ENCODE data around the gene KLHL9.

- TF ChIP-seq USF2 (IDR thresholded peaks at IDR 0.05; ENCODE audit: borderline replicate concordance, low read depth, low read length) (no peak), NFIC (IDR thresholded peaks at IDR 0.05; ENCODE audit: borderline replicate concordance) (no peak), EP300 (IDR thresholded peaks at IDR 0.05; ENCODE audit: borderline replicate concordance in 1 of 2, low read depth in 1 of 2, low read length in 1 of 2) (no peak)
- TF ChIP-seq, protein P1, sequence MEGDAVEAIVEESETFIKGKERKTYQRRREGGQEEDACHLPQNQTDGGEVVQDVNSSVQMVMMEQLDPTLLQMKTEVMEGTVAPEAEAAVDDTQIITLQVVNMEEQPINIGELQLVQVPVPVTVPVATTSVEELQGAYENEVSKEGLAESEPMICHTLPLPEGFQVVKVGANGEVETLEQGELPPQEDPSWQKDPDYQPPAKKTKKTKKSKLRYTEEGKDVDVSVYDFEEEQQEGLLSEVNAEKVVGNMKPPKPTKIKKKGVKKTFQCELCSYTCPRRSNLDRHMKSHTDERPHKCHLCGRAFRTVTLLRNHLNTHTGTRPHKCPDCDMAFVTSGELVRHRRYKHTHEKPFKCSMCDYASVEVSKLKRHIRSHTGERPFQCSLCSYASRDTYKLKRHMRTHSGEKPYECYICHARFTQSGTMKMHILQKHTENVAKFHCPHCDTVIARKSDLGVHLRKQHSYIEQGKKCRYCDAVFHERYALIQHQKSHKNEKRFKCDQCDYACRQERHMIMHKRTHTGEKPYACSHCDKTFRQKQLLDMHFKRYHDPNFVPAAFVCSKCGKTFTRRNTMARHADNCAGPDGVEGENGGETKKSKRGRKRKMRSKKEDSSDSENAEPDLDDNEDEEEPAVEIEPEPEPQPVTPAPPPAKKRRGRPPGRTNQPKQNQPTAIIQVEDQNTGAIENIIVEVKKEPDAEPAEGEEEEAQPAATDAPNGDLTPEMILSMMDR (IDR thresholded peaks at IDR 0.05) = peak; percentile 80
These were observed 8.6 kb downstream of the KLHL9 start for GRCh38 chr9:21326526-21327139.

Measured in SK-N-SH (cell line).